HEK293 (cell line): ENCODE data around the gene PDYN.
A peak's percentile ranks its signal among the peaks of the same experiment; 100 is the strongest.

Experiments
- CTCF ChIA-PET: fragments of 350-600 bp; formaldehyde crosslinking; extraction: SDS; loops from one replicate; lab custom pipeline; 2021; ENCODE audit warnings: antibody characterized with exemption; lab: Yijun Ruan, JAX
- POLR2A ChIA-PET: fragments of 300-600 bp; formaldehyde crosslinking; extraction: SDS; loops from one replicate; lab custom pipeline; 2020; ENCODE audit warnings: antibody characterized with exemption, inconsistent platforms; lab: Yijun Ruan, JAX
- H3K27ac ChIP-seq: fragments of 200-500 bp; sonication (Bioruptor generic); 2 replicates; pipeline ENCODE4 v1.5.1; 2014; ENCODE audit warnings: low read depth, low read length, control low read depth, inconsistent platforms; ENCODE audit errors: extremely low read depth
- H3K36me3 ChIP-seq, 2 experiments: fragments of 200-500 bp in 1 of 2; sonication (Bioruptor generic) in 1 of 2; 1 replicate in 1 of 2; 2 replicates in 1 of 2; pipeline ENCODE4 v1.5.1; 2014 to 2017; ENCODE audit warnings: inconsistent platforms in 2 of 2, low read length in 2 of 2; ENCODE audit not compliant: control insufficient read depth in 2 of 2, insufficient read depth in 1 of 2
- H3K4me1 ChIP-seq: fragments of 200-500 bp; sonication (Bioruptor generic); 2 replicates; pipeline ENCODE4 v1.5.1; 2014; ENCODE audit warnings: mild to moderate bottlenecking, low read length, inconsistent platforms; ENCODE audit not compliant: control insufficient read depth, insufficient read depth
- H3K4me3 ChIP-seq: 2 replicates; pipeline ENCODE4 v1.5.1; 2011; ENCODE audit warnings: low read depth, mild to moderate bottlenecking, control low read depth, low read length, moderate library complexity
- H3K9me3 ChIP-seq: fragments of 200-500 bp; sonication (Bioruptor generic); 2 replicates; pipeline ENCODE4 v1.5.1; 2014; ENCODE audit warnings: low read depth, low read length, inconsistent platforms; ENCODE audit not compliant: control insufficient read depth, insufficient read depth
- IKZF3 ChIP-seq: fragments of 450-650 bp; IDR thresholded peaks from 2 replicates; pipeline ENCODE4 v1.5.0; 2018; ENCODE audit warnings: missing biosample characterization, mild to moderate bottlenecking, missing genetic modification characterization, moderate library complexity
- KLF17 ChIP-seq: fragments of 450-650 bp; formaldehyde crosslinking; IDR thresholded peaks from 2 replicates; pipeline ENCODE4 v1.5.1; 2016; ENCODE audit warnings: missing biosample characterization, missing genetic modification characterization
- SALL2 ChIP-seq: fragments of 450-650 bp; formaldehyde crosslinking; IDR thresholded peaks from 2 replicates; pipeline ENCODE4 v1.5.0; 2017; ENCODE audit warnings: missing biosample characterization, mild to moderate bottlenecking, missing genetic modification characterization, borderline replicate concordance
- SP2 ChIP-seq: fragments of 450-650 bp; formaldehyde crosslinking; IDR thresholded peaks from 2 replicates; pipeline ENCODE4 v1.5.1; 2016; ENCODE audit warnings: missing biosample characterization, missing genetic modification characterization
- SP7 ChIP-seq: fragments of 450-650 bp; formaldehyde crosslinking; IDR thresholded peaks from 2 replicates; pipeline ENCODE4 v1.5.1; 2016; ENCODE audit warnings: missing biosample characterization, missing genetic modification characterization
- ZBTB7A ChIP-seq: fragments of 450-650 bp; formaldehyde crosslinking; IDR thresholded peaks from 2 replicates; pipeline ENCODE4 v1.5.1; 2016; ENCODE audit warnings: low read depth, missing biosample characterization, missing genetic modification characterization
- ZIC2 ChIP-seq: fragments of 450-650 bp; formaldehyde crosslinking; IDR thresholded peaks from 2 replicates; pipeline ENCODE4 v1.5.1; 2016; ENCODE audit warnings: missing biosample characterization, missing genetic modification characterization
- ZNF148 ChIP-seq: fragments of 450-650 bp; formaldehyde crosslinking; IDR thresholded peaks from 2 replicates; pipeline ENCODE4 v1.5.0; 2017; ENCODE audit warnings: missing biosample characterization, missing genetic modification characterization, borderline replicate concordance
- ZNF175 ChIP-seq: fragments of 450-650 bp; formaldehyde crosslinking; IDR thresholded peaks from 2 replicates; pipeline ENCODE4 v1.5.1; 2016; ENCODE audit warnings: missing biosample characterization, missing genetic modification characterization
- ZNF223 ChIP-seq: fragments of 450-650 bp; formaldehyde crosslinking; IDR thresholded peaks from 2 replicates; pipeline ENCODE4 v1.5.1; 2016; ENCODE audit warnings: missing biosample characterization, missing genetic modification characterization
- ZNF341 ChIP-seq: fragments of 450-650 bp; formaldehyde crosslinking; IDR thresholded peaks from 2 replicates; pipeline ENCODE4; 2016; ENCODE audit warnings: low read depth, missing biosample characterization, missing genetic modification characterization
- ZNF366 ChIP-seq: fragments of 450-650 bp; formaldehyde crosslinking; conservative IDR thresholded peaks from 2 replicates; pipeline ENCODE4 v1.5.1; 2016; ENCODE audit warnings: missing biosample characterization, missing genetic modification characterization
- ZNF394 ChIP-seq: fragments of 450-650 bp; formaldehyde crosslinking; IDR thresholded peaks from 2 replicates; pipeline ENCODE4 v1.5.1; 2016; ENCODE audit warnings: missing biosample characterization, missing genetic modification characterization, mild to moderate bottlenecking, moderate library complexity, borderline replicate concordance
- ZNF426 ChIP-seq: fragments of 450-650 bp; formaldehyde crosslinking; IDR thresholded peaks from 2 replicates; pipeline ENCODE4 v1.5.1; 2017; ENCODE audit warnings: missing biosample characterization, missing genetic modification characterization, mild to moderate bottlenecking, inconsistent platforms, moderate library complexity
- ZNF433 ChIP-seq: fragments of 450-650 bp; formaldehyde crosslinking; IDR thresholded peaks from 2 replicates; pipeline ENCODE4 v1.5.1; 2016; ENCODE audit warnings: missing biosample characterization, missing genetic modification characterization, low read depth
- ZNF549 ChIP-seq: fragments of 450-650 bp; IDR thresholded peaks from 2 replicates; pipeline ENCODE4 v1.5.1; 2018; ENCODE audit warnings: missing biosample characterization, missing genetic modification characterization, mild to moderate bottlenecking, inconsistent platforms, moderate library complexity
- ZNF670 ChIP-seq: fragments of 450-650 bp; formaldehyde crosslinking; IDR thresholded peaks from 2 replicates; pipeline ENCODE4 v1.5.1; 2016; ENCODE audit warnings: missing biosample characterization, missing genetic modification characterization, low read depth
- ZNF707 ChIP-seq: fragments of 450-650 bp; formaldehyde crosslinking; IDR thresholded peaks from 2 replicates; pipeline ENCODE4 v1.5.1; 2016; ENCODE audit warnings: missing biosample characterization, missing genetic modification characterization
- ZSCAN5A ChIP-seq: fragments of 450-650 bp; formaldehyde crosslinking; IDR thresholded peaks from 2 replicates; pipeline ENCODE4 v1.5.1; 2016; ENCODE audit warnings: missing biosample characterization, missing genetic modification characterization
- TF ChIP-seq, protein P1 (sequence below): fragments of 450-650 bp; formaldehyde crosslinking; IDR thresholded peaks from 2 replicates; pipeline ENCODE4 v1.5.1; 2016; ENCODE audit warnings: missing biosample characterization, missing genetic modification characterization

PDYN gene

DNA sequence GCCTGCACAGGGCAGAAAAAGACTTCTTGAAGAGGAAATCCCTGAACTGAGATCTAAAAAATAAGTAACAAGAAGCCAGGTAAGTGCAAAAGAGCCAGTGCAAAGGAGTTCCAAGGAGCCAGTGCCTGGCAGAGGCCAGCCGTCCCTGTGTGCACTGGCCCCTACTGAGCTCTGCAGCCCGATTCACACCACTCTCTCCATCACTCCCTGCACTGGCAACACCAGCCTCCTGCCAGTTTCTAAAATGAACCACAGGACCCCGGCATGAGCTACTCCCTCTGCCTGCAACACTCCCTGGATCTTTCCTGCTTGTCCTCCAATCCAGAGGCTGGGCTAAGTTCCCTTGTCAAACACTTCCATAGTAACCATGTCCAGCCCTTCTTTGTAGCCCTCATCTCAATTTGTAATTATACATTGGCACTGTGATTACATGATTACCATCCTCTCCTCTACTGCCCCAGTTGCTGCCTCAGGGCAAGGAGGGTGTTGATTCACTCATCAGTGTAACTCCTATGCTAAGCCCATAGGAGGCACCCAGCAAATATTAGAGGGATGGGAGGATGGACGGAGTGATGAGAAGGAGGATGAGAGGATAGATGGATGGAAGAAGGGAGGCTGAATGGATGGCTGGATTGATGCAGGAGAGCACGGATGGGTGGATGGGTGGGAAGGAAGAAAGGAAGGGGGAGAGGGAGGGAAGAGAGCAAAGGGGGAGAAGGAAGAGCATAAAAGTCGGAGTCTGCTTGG lies 49.3 kb downstream of the PDYN start:
- ChIA-PET CTCF (interaction anchor here (1.1 kb wide), 1 partner anchor 12 kb away, joined by 4 read pairs; no protein-coding TSS in a partner anchor), POLR2A (no interaction called here)
- H3K36me3 ChIP-seq, result no peaks in the 10 kb centered on the region
- H3K27ac ChIP-seq, result no peak overlapping the region
- no peaks in the 10 kb centered on the region for H3K4me1 ChIP-seq
- H3K4me3 ChIP-seq, result no peak overlapping the region
- TF ChIP-seq ZNF426 (no peak), ZNF366 (peak; percentile 77)
- no peaks in the 10 kb centered on the region for H3K9me3 ChIP-seq

- no peaks in the 10 kb centered on the region for H3K4me1 ChIP-seq
- no peak overlapping the region for H3K27ac ChIP-seq
- ChIA-PET CTCF (interaction anchor here (1.1 kb wide), 1 partner anchor 13 kb away, joined by 4 read pairs; no protein-coding TSS in a partner anchor), POLR2A (no interaction called here)
- H3K4me3 ChIP-seq, result no peak overlapping the region
- no peaks in the 10 kb centered on the region for H3K9me3 ChIP-seq
- no peaks in the 10 kb centered on the region for H3K36me3 ChIP-seq
- TF ChIP-seq SP7 (no peak), ZBTB7A (tag by site-specific recombination) (no peak), ZNF148 (tag by site-specific recombination) (no peak), ZNF175 (tag by site-specific recombination) (no peak), ZNF223 (tag by site-specific recombination) (no peak), ZNF341 (no peak), ZNF549 (tag by site-specific recombination) (no peak), ZNF433 (no peak), ZIC2 (tag by site-specific recombination) (no peak), SP2 (tag by site-specific recombination) (no peak)
- TF ChIP-seq, protein P1, sequence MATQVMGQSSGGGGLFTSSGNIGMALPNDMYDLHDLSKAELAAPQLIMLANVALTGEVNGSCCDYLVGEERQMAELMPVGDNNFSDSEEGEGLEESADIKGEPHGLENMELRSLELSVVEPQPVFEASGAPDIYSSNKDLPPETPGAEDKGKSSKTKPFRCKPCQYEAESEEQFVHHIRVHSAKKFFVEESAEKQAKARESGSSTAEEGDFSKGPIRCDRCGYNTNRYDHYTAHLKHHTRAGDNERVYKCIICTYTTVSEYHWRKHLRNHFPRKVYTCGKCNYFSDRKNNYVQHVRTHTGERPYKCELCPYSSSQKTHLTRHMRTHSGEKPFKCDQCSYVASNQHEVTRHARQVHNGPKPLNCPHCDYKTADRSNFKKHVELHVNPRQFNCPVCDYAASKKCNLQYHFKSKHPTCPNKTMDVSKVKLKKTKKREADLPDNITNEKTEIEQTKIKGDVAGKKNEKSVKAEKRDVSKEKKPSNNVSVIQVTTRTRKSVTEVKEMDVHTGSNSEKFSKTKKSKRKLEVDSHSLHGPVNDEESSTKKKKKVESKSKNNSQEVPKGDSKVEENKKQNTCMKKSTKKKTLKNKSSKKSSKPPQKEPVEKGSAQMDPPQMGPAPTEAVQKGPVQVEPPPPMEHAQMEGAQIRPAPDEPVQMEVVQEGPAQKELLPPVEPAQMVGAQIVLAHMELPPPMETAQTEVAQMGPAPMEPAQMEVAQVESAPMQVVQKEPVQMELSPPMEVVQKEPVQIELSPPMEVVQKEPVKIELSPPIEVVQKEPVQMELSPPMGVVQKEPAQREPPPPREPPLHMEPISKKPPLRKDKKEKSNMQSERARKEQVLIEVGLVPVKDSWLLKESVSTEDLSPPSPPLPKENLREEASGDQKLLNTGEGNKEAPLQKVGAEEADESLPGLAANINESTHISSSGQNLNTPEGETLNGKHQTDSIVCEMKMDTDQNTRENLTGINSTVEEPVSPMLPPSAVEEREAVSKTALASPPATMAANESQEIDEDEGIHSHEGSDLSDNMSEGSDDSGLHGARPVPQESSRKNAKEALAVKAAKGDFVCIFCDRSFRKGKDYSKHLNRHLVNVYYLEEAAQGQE (tag by site-specific recombination), result no peak
Measured at GRCh38 chr20:1943275-1944002, 50.4 kb downstream of the PDYN start.

DNA sequence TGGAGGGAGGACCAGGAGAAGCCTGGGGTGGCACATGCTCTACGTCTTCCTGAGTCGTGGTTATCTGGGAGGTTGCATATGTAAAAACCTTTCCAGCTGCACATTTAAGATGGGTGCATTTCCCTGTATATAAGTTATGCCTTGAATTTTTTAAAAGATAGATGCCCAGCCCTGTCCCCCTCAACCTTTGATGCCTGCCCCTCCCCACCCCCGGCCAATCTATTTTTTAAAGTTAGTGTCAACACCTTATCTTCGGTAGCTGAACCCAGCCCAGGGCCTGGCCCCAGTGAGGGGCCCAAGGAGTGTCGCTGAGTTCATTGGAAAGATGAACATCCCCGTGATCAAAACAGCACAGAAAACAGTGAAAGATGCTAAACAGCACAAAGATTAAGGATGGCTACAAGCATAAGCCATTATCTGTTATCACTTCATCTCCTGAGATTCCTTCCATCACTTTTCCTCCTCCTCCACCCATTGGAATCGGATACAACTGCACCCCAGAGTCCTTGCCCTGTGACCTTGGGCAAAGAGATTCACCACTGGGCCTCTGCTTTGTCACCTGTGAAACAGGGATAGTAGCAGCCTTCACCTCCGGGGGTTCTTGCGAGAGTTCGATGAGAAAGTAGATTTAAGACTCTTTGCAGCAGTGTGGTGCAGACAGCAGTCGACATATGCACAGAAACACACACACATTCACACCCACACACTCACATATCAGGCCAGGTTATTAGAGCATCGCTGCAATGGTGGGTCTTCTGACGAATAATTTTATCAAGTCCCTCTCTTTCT lies 51.2 kb downstream of the PDYN start:
- Histone ChIP-seq H3K9me3 (no peaks in the 10 kb centered on the region), H3K4me3 (no peak overlapping the region), H3K27ac (no peak overlapping the region), H3K36me3 (no peaks in the 10 kb centered on the region), H3K4me1 (no peaks in the 10 kb centered on the region)
- ChIA-PET CTCF (no interaction called here), POLR2A (no interaction called here)
- no peak for TF ChIP-seq KLF17 (tag by site-specific recombination)
- no peak for TF ChIP-seq SALL2 (tag by site-specific recombination)
- no peak for TF ChIP-seq ZNF707
- no peak for TF ChIP-seq IKZF3 (tag by site-specific recombination)
- no peak for TF ChIP-seq ZNF394 (tag by site-specific recombination)
- TF ChIP-seq ZNF670, result no peak
- TF ChIP-seq ZSCAN5A (tag by site-specific recombination), result no peak
